ENCODE data around the gene SPOPL. TPM values are rescaled to one million over a fixed set of nuclear protein-coding genes. Genes with fewer than 3 reads are reported as not detected.

SPOPL gene
- total and polyA plus RNA-seq, 12 donors = 1.5 to 26.2 (median 14.0) TPM

- Histone ChIP-seq H3K27me3 (no peaks in the 10 kb centered on the region), H3K36me3 (replicated peaks in 1 of 2) (no peaks in the 10 kb centered on the region), H3K27ac (no peak overlapping the region), H3K4me1 (replicated peaks in 1 of 2) (no peaks in the 10 kb centered on the region), H3K9me3 (replicated peaks in 1 of 3) (no peaks in the 10 kb centered on the region), H3K4me3 (no peak overlapping the region)
- 88 to 92% (median 89%) methylated on average over 5 of the region's 5 CpGs for WGBS, 4 donors
- no peak for DNase-seq
- TF ChIP-seq CTCF (IDR thresholded peaks at IDR 0.05) (no peak), POLR2A (IDR thresholded peaks at IDR 0.05) (no peak)
- intact Hi-C loops (cut with DNase I) = no loop called here
Measured at GRCh38 chr2:138470941-138471340, 30.6 kb upstream of the SPOPL start.

- no peak overlapping the region for H3K27ac ChIP-seq
- no peaks in the 10 kb centered on the region for H3K4me1 ChIP-seq (replicated peaks in 1 of 2)
- intact Hi-C loops (cut with DNase I) = no loop called here
- H3K4me3 ChIP-seq = no peak overlapping the region
- no peak for TF ChIP-seq POLR2A (IDR thresholded peaks at IDR 0.05)
- no peak for TF ChIP-seq CTCF (IDR thresholded peaks at IDR 0.05)
- no peaks in the 10 kb centered on the region for H3K9me3 ChIP-seq (replicated peaks in 1 of 3)
- no peak for DNase-seq
- 52 to 64% (median 60%) methylated on average over 4 of the region's 4 CpGs for WGBS, 4 donors
- H3K27me3 ChIP-seq = no peaks in the 10 kb centered on the region
- no peaks in the 10 kb centered on the region for H3K36me3 ChIP-seq (replicated peaks in 1 of 2)
Measured at GRCh38 chr2:138474100-138474825, 27.3 kb upstream of the SPOPL start.

GRCh38 chr2:138475277-138475776, 26.2 kb upstream of the SPOPL start:
- TF ChIP-seq POLR2A (IDR thresholded peaks at IDR 0.05) (no peak), CTCF (IDR thresholded peaks at IDR 0.05) (no peak)
- intact Hi-C loops (cut with DNase I) = no loop called here
- 63 to 77% (median 67%) methylated on average over 4 of the region's 4 CpGs for WGBS, 4 donors

GRCh38 chr2:138476186-138476585, 25.4 kb upstream of the SPOPL start:
- Histone ChIP-seq H3K36me3 (replicated peaks in 1 of 2) (no peaks in the 10 kb centered on the region), H3K27ac (no peak overlapping the region), H3K27me3 (no peaks in the 10 kb centered on the region), H3K9me3 (replicated peaks in 1 of 3) (no peaks in the 10 kb centered on the region), H3K4me1 (replicated peaks in 1 of 2) (no peaks in the 10 kb centered on the region), H3K4me3 (peak overlapping the region in 1 of 4 donors; percentile 14)
- TF ChIP-seq CTCF (IDR thresholded peaks at IDR 0.05) = no peak
- TF ChIP-seq POLR2A (IDR thresholded peaks at IDR 0.05) = no peak
- DNase-seq = no peak
- intact Hi-C loops (cut with DNase I) = no loop called here

More at GRCh38 chr2:138475277-138475776, 26.2 kb upstream of the SPOPL start:
- Histone ChIP-seq H3K36me3 (replicated peaks in 1 of 2) (no peaks in the 10 kb centered on the region), H3K9me3 (replicated peaks in 1 of 3) (no peaks in the 10 kb centered on the region), H3K4me3 (no peak overlapping the region), H3K27me3 (no peaks in the 10 kb centered on the region), H3K27ac (no peak overlapping the region), H3K4me1 (replicated peaks in 1 of 2) (no peaks in the 10 kb centered on the region)
- DNase-seq = no peak

All from adrenal gland (tissue), 12 donors.